Activated T-helper 2 cell treated with anti-CD3 and anti-CD28 coated beads, Interferon-gamma antibody, Interleukin-2, Interleukin-4, amounts not matched to agents 10 μg/mL and 5 μg/mL and 100 μg/mL, durations not matched to agents 14 hours and 24 hours and 36 hours (primary cell): ENCODE results near the gene TMEM240. TPM values are rescaled to one million over a fixed set of nuclear protein-coding genes. Genes with fewer than 3 reads are reported as not detected.
"Not testable (repeated sequence)": the region's sequence is repeated elsewhere in the genome, so short reads cannot be mapped to it uniquely, and the experiment has no call there.

Experiments used
- DNase-seq: peaks from one replicate; pipeline ENCODE4 v3.0.0; 2021; ENCODE audit warnings: low spot score
- H3K27ac Mint-ChIP-seq: one replicate; pipeline ENCODE4 v1.8.0; 2021; ENCODE audit warnings: mixed read lengths
- H3K27me3 Mint-ChIP-seq: one replicate; pipeline ENCODE4 v1.8.0; 2021; ENCODE audit warnings: low read depth, mixed read lengths
- H3K36me3 Mint-ChIP-seq: one replicate; pipeline ENCODE4 v1.8.0; 2021; ENCODE audit warnings: low read depth, mixed read lengths
- H3K4me1 Mint-ChIP-seq: one replicate; pipeline ENCODE4 v1.8.0; 2021; ENCODE audit warnings: low read depth, mixed read lengths
- H3K4me3 Mint-ChIP-seq: one replicate; pipeline ENCODE4 v1.8.0; 2021; ENCODE audit warnings: low read depth, mild to moderate bottlenecking, moderate library complexity, mixed read lengths
- H3K9me3 Mint-ChIP-seq: one replicate; pipeline ENCODE4 v1.8.0; 2021; ENCODE audit warnings: mixed read lengths
- intact Hi-C: fragments of 100-400 bp; cut with micrococcal nuclease; formaldehyde crosslinking; loops from one replicate; pipeline ENCODE4 v1.15.1; 2023
- total RNA-seq: library from RNA; stranded (reverse); gene quantifications from 2 replicates; pipeline ENCODE4 v1.2.3, GENCODE V29; 2022

The TMEM240 gene
- total RNA-seq, 1 donor from 2014 or later: 0.25 TPM

DNA sequence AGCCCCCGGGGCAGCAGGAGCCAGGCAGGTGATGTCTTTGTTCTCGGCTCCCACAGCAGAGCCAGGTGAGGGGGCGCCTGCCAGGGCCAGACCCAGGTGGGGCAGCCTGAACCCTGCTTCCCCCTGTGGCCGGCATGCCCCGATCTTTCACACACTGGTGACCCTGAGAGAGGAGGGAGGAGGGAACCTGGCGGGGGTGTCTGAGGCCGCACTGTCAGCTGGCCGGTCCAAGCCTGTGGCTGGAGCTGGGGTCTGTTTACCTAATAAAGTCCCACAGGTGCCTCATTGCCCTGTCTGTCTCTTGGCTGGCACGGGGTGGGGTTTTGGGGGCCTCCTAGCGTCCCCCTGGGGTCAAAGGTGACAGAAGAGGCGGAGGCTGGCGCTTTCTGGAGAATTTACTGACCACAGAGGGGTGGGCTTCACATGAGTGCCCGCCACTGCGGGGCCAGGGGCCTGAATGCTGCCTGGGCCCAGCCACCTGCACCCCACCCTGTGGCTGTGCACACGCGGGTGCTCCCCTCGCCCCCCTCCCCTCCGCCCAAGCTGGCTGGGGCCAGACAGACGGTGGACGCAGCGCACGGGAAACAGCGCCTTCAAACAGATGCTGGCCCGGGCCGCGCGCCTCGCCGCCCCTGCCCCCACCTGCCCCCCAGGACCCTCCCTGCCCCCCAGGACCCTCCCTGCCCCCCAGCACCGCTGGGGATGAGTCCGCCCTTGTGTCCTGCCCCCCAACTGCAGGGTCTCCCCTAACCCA lies 5.8 kb downstream of the TMEM240 start:
- Mint-ChIP-seq H3K4me3 (no peak overlapping the region), H3K27ac (no peak overlapping the region), H3K9me3 (peaks cover 6% of the 10 kb centered on the region), H3K36me3 (peaks cover 23% of the 10 kb centered on the region), H3K27me3 (peaks cover 1% of the 10 kb centered on the region), H3K4me1 (no peaks in the 10 kb centered on the region)
- intact Hi-C loops: no loop called here
- no peak for DNase-seq

DNA sequence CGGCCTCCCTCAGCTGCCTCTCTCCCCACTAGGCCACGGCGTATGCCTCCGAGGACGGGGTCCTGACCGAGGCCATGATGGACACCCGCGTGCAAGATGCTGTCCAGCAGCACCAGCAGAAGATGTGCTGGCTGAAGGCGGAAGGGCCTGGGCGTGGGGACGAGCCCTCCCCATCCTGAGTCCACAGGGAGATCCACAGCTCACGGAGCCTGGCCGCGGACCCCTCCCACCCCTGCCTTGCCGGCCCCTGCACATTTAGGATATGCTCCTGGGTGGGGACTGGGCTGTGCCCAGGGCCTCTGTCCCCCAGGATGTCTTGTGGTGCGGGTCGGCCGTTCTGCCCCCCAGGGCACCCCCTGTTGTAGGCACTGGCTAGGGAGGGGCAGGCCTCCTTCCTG lies 6.5 kb downstream of the TMEM240 start:
- intact Hi-C loops, H3K27ac Mint-ChIP-seq, DNase-seq, H3K27me3 Mint-ChIP-seq, H3K4me1 Mint-ChIP-seq, H3K9me3 Mint-ChIP-seq, H3K4me3 Mint-ChIP-seq: not testable (repeated sequence)
- H3K36me3 Mint-ChIP-seq: peaks cover 30% of the 10 kb centered on the region

DNA sequence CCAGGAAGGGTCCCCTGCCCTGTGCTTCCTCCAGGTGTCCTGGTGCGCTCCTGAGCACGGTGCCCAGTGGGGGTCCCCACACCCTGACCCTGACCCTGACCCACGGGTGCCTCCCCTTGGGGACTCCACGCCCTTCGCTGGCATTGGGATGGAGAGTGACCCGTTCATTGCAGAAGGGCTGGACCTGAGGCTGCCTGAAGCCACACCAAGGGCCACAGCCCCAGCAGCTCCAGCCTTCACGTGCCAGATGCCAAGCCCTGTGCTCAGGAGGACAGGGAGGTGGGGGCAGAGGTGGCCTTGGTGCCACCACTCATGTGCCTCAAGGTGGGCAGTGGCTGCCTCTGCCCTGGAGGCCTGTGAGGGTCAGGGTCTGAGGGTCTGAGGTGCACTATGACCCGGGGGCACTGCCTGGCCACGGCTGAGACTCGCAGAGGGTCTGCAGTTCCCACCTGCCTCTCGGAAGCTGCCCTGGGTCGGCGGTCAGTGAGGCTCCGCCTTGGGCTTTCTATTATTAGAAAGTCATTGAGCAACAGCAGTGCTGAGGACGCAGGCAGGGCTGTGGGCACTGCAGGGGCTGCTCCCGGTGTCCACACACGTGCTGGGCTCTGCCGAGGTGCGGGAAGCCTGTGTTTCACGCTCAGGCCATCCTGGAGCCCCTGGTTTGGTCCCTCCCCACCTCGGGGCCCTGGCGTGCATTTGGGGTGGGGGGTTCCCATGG lies 7.1 kb downstream of the TMEM240 start:
- H3K4me3 Mint-ChIP-seq, intact Hi-C loops, H3K9me3 Mint-ChIP-seq, H3K27ac Mint-ChIP-seq, DNase-seq, H3K27me3 Mint-ChIP-seq, H3K4me1 Mint-ChIP-seq: not testable (repeated sequence)
- H3K36me3 Mint-ChIP-seq: peaks cover 33% of the 10 kb centered on the region

DNA sequence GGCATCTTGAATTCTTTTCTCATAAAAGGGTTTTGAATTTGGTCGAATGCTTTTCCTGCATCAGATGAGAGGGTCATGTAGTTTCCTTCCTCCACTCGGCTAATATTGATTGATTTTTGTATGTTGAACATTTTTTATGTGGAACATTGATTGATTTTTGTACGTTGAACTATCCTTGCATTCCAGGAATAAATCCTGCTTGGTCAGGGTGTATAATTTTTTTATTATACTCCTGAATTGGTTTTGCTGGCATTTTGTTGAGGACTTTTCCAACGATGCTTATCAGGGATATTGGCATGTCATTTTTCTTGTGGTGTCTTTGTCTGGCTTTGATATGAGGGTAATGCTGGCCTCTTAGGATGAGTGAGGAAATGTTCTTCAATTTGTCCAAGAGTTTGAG lies 8.5 kb downstream of the TMEM240 start:
- H3K36me3 Mint-ChIP-seq: peaks cover 44% of the 10 kb centered on the region
- no peak for DNase-seq
- peaks cover 6% of the 10 kb centered on the region for H3K9me3 Mint-ChIP-seq
- H3K27ac Mint-ChIP-seq: no peak overlapping the region
- no peak overlapping the region for H3K4me3 Mint-ChIP-seq
- intact Hi-C loops: no loop called here
- H3K4me1 Mint-ChIP-seq: no peaks in the 10 kb centered on the region
- no peaks in the 10 kb centered on the region for H3K27me3 Mint-ChIP-seq

DNA sequence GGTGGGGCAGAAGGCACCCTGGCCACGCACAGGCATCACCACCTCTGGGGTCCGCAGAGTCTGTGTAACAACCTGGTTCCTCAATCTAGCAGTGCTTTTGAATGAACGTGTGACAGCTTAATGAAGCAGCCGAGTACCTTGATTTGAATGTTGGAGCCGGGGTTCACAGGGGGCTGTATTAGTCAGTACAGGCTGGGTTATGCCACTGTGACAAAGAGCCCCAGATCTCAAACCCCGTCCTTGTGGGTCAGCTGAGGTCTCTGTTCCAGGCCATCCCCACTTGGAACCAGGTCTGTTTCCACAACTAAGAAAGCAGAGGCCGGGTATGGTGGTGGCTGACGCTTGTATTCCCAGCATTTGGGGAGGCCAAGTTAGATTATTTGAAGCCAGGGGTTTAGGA lies 10.5 kb downstream of the TMEM240 start:
- H3K4me1 Mint-ChIP-seq: no peaks in the 10 kb centered on the region
- no peak for DNase-seq
- peaks cover 53% of the 10 kb centered on the region for H3K36me3 Mint-ChIP-seq
- no peak overlapping the region for H3K4me3 Mint-ChIP-seq
- intact Hi-C loops: no loop called here
- H3K27ac Mint-ChIP-seq: no peak overlapping the region
- peaks cover 6% of the 10 kb centered on the region for H3K9me3 Mint-ChIP-seq
- H3K27me3 Mint-ChIP-seq: no peaks in the 10 kb centered on the region

DNA sequence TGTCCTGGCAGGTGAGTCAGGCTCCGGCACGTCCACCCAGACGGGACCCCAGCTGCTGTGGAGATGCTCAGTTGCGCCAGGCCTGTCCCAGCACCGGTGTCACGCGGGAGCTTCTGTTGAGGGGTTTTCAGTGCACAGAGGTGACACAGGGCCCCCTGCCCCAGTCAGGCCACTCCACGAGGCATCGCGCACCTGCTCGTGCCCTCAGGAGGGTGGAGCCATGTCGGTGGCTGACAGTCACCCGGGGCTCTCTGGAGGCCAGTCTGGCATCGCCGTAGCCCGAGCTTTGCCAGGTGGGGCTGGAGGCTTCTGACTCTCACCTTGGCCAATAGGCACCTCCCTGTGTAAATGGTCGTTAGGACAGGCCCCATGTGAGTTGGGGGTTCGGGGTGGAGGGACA lies 11.1 kb downstream of the TMEM240 start:
- Mint-ChIP-seq H3K27ac (no peak overlapping the region), H3K4me1 (no peaks in the 10 kb centered on the region), H3K9me3 (peaks cover 6% of the 10 kb centered on the region), H3K36me3 (peaks cover 55% of the 10 kb centered on the region), H3K4me3 (no peak overlapping the region), H3K27me3 (no peaks in the 10 kb centered on the region)
- DNase-seq: no peak
- intact Hi-C loops: no loop called here

DNA sequence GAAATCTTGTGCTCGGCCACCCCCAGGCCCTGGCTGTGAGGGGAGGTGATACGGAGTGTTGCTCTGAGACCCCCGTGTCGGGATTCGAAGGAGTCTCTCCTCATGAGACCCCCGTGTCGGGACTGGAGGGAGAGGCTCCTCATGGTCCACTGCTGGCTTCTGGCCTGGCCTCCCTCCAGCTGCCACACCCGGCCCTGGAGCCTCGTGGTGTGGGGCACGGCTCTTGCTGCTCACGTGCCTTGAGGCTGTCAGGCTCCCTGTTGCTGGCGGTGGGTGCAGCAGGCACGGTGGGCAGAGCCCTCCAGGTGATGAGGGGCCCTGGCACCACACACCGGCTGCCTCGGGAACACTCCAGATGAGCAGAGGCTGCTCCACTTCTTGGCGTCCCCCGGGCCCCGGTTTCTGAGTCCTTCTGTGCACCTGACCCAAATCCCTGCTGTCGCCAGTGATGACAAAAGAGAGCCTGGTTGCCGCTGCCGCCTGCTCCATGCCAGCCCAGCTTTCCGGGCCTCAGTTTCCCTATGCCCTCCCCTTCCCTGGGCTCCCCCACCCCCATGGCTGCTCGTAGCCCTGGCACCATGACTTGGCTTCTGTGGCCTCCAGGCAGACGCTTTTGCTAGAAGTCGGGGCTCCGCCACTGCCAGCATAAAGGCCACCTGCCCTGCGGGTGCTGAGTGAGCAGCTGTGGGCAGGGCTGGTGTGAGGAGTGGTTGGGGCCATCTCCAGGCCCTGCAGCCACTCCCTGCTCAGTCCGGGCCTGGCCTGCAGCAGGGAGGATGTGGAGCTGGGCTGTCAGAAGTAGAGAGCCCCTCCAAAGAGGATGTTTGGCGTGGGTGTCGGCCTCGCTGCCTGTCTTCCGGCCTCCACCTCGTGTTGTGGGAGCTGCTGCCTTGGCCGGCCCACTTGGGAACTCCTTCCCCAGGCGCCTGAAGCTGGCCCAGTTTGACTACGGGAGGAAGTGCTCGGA lies 11.8 kb downstream of the TMEM240 start:
- peaks cover 6% of the 10 kb centered on the region for H3K9me3 Mint-ChIP-seq
- no peaks in the 10 kb centered on the region for H3K27me3 Mint-ChIP-seq
- intact Hi-C loops: no loop called here
- no peak overlapping the region for H3K4me3 Mint-ChIP-seq
- H3K36me3 Mint-ChIP-seq: peaks cover 55% of the 10 kb centered on the region
- DNase-seq: no peak
- H3K4me1 Mint-ChIP-seq: no peaks in the 10 kb centered on the region
- H3K27ac Mint-ChIP-seq: no peak overlapping the region

DNA sequence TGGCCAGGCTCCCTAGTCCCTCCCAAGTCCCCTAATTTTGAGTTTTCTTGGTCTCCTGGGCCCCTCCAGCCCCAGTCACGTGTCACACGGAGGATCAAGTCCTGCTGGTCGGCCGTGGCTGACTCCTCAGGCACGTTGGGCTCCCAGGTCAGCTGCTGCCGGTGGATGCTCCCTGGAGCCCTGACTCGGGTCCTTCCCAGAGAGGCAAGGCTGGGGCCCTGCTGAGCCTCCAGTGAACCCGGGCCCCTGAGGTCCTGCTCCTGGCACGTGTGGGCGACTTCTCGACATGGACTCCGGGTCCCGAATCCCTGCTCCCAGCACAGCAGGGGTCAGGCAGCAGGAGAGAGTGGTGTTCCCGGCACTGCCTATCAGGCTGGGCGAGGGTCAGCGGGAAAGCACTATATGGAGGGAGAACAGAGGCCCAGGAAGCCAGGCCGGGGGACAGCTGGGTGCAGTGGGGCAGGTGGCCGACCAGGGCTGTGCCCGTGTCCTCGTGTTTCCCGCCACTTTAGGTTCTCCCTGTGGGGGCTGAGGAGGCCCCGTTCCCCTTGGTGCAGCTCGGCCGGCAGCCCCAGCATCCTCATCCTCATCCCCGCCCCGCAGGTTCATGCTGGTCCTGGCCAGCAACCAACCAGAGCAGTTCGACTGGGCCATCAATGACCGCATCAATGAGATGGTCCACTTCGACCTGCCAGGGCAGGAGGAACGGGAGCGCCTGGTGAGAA lies 13.2 kb downstream of the TMEM240 start:
- Mint-ChIP-seq H3K4me1 (no peaks in the 10 kb centered on the region), H3K36me3 (peaks cover 52% of the 10 kb centered on the region), H3K9me3 (peaks cover 6% of the 10 kb centered on the region), H3K27ac (no peak overlapping the region), H3K27me3 (no peaks in the 10 kb centered on the region), H3K4me3 (no peak overlapping the region)
- DNase-seq: no peak
- intact Hi-C loops: no loop called here

DNA sequence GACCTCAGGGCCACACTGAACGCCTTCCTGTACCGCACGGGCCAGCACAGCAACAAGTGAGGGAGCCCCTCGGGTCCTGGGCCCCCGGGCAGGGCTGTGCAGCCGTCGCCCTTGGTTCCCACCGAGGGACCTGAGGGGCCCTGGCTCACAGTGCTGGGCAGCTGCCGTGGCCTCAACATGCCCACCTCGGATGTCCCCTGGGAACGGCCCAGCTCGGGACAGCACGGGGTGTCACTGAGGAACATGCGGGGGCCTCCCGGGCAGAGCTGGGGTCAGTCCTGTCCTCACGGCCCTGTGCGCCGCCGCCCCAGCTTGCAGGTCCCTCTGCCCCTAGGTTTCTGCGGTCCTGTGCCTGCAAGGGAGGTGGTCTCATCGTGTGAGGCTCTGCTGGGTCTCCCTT lies 13.9 kb downstream of the TMEM240 start:
- intact Hi-C loops, H3K27me3 Mint-ChIP-seq, H3K4me3 Mint-ChIP-seq, DNase-seq, H3K4me1 Mint-ChIP-seq, H3K27ac Mint-ChIP-seq, H3K9me3 Mint-ChIP-seq: not testable (repeated sequence)
- H3K36me3 Mint-ChIP-seq: peaks cover 47% of the 10 kb centered on the region

DNA sequence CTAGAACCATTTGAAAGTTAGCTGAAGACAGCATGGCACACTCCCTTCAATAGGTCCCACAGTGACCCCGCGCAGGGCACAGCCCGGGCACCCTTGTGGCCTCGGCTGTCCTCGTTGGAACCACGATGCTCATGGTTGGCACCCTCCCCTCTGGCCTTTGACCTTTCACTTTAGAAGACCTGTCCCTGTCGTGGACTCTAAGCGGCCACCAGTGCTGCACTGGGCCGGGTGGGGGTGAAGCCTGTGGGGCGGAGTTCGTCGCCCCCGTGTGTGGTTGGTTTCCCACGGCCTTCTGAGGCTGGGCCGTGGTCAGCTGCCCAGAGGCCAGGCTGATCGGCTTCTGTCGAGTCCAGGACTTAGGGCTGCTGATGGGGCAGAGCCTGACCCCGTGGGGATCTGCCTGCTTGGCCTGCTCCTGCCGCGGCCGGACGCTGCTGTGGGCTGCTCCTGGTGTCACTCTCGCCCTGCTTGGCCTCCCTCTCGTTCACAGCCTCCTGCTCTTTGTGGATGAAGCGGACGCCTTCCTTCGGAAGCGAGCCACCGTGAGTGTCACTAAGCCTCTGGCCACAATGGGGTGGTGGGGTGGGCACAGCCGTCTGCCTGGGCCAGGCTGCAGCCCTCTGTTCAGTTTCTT lies 15.6 kb downstream of the TMEM240 start:
- H3K4me3 Mint-ChIP-seq, intact Hi-C loops, H3K4me1 Mint-ChIP-seq, H3K9me3 Mint-ChIP-seq, H3K27ac Mint-ChIP-seq, H3K27me3 Mint-ChIP-seq, DNase-seq: not testable (repeated sequence)
- H3K36me3 Mint-ChIP-seq: peaks cover 34% of the 10 kb centered on the region

DNA sequence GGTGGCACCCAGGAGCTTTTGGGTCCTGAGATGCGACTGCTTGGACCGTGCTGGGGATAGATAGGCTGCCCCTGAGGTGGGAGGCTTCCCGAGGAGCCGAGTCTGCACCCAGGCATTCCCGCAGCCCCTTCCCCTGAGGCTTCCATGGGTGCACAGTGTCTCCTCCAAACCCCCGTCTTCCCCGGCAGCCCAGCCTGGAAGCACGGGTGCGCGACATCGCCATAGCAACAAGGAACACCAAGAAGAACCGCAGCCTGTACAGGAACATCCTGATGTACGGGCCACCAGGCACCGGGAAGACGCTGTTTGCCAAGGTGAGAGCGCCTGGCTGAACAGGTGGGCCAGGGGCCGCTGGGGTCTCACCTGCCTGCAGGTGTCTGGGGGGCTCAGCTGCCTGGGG lies 16.8 kb downstream of the TMEM240 start:
- H3K27me3 Mint-ChIP-seq, H3K4me1 Mint-ChIP-seq, H3K4me3 Mint-ChIP-seq, H3K9me3 Mint-ChIP-seq, H3K27ac Mint-ChIP-seq, DNase-seq, intact Hi-C loops: not testable (repeated sequence)
- H3K36me3 Mint-ChIP-seq: peaks cover 26% of the 10 kb centered on the region

DNA sequence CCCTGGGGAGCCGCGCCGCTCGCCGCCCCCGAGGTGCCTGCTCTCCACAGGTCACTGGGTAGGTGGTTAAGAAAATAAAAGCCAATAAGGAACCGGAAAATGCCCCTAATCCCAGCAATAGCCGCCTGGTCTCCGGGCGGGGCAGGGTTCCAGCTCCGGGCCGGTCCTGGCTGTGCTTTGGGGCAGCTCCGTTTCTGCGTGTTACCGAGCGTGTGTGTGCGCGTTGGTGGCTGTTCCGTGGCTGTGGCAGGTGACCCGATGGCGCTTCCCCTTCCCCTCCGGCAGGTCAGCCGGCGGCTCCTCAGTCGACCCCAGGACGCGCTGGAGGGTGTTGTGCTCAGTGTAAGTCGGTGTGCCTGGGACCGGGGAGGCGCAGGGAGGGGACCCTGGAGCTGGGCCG lies 17.2 kb downstream of the TMEM240 start:
- H3K36me3 Mint-ChIP-seq: peaks cover 28% of the 10 kb centered on the region
- H3K4me3 Mint-ChIP-seq, H3K27ac Mint-ChIP-seq, DNase-seq, H3K4me1 Mint-ChIP-seq, H3K9me3 Mint-ChIP-seq, intact Hi-C loops, H3K27me3 Mint-ChIP-seq: not testable (repeated sequence)
